Metanephros (tissue), 1 donor: ENCODE data around the gene FH. TPM values are rescaled to one million over a fixed set of nuclear protein-coding genes. Genes with fewer than 3 reads are reported as not detected.

Source experiments
- total RNA-seq: library from RNA; depleted of rRNA; stranded (reverse); fragments of >200 nt; gene quantifications from one replicate; pipeline ENCODE4 v1.2.3, GENCODE V29; 2014

FH gene
- 67.3 TPM for total RNA-seq

GRCh38 chr1:241519308-241520079 lies at the start of gene FH:
FH (minus strand) TSS chr1:241519755; CDS start chr1:241519722, 33 bp downstream.

DNA sequence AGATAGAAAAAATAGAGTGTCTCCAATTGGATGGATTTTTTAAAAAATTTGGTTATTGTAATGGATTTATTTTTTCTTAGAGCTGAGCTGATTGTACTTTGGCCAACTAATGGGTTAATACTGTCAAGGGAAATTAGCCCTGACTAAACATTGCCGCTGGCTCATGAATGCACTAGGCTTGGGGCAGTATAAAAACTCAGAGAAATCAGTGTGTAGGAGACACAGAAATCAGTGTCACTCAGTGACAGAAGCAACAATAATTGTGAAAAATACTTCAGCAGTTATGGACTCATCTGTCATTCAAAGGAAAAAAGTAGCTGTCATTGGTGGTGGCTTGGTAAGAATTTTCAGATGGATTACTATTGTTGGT lies 12.6 kb upstream of the FH start, which contains the start of gene KMO:
Gene KMO, plus strand, starts transcription at position 217 of the 370 bp plus-strand sequence. Its CDS starts 67 bp downstream, at position 284.

Other genes starting within 250 kb of the FH start
- gene RGS7, start 162.6 kb downstream of the FH start, total RNA-seq: 5.0 TPM
- gene KMO, start 12.6 kb upstream of the FH start, total RNA-seq: 7.8 TPM
- gene CHML, start 120.6 kb upstream of the FH start, total RNA-seq: 24.2 TPM
- gene OPN3, start 120.6 kb upstream of the FH start, total RNA-seq: 22.9 TPM
- not detected for gene WDR64, start 132.5 kb upstream of the FH start, total RNA-seq